Activated CD4-positive, alpha-beta T cell treated with anti-CD3 and anti-CD28 coated beads for 1 hour (primary cell): ENCODE measurements around the gene GCLC.

Source experiments
- DNase-seq: peaks from one replicate; pipeline ENCODE4 v3.0.0-alpha.2; 2020

GCLC gene

DNA sequence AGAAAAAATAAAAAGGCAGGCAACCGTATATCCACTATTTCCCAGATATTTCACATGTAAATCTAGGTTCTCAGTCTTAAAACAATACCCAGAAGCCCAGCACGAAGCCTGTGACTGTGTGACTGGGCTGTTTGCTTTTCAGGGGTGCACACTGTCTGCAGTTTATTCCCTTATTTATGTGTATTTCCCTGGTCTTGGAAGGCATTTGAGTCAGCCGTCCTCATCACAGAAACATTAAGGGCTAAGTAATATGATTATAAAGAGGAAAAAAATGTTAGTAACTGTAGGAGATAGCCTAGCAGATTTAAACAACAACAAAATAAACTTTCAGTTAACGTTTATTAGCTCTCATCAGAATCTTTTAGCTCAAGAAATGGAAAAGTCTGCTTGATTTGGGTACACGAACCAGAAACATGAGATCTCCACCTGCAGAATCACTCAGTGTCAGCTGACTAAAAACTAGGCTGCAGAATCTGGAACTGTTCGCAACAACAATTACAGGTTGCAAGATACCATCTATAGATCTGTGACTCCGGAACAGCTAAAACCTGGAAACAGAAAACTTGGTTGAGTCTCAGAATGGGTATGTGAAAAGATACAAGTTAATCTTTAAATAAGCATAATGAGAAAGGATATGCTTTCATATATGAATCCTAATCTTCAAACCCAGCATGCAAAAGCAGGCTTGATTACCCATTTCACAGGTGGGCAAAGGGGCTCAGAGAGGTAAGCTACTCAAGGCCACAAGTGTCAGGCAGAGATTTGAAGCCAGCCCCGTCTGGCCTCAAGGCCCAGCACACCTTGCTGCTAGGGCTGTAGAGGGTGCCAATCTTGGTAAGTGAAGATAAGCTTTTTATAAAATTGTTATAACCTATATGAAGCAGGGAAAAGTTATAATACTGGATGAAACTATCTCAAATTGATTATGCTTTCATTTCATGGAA lies 21.1 kb downstream of the GCLC start:
- DNase-seq, result no peak

DNA sequence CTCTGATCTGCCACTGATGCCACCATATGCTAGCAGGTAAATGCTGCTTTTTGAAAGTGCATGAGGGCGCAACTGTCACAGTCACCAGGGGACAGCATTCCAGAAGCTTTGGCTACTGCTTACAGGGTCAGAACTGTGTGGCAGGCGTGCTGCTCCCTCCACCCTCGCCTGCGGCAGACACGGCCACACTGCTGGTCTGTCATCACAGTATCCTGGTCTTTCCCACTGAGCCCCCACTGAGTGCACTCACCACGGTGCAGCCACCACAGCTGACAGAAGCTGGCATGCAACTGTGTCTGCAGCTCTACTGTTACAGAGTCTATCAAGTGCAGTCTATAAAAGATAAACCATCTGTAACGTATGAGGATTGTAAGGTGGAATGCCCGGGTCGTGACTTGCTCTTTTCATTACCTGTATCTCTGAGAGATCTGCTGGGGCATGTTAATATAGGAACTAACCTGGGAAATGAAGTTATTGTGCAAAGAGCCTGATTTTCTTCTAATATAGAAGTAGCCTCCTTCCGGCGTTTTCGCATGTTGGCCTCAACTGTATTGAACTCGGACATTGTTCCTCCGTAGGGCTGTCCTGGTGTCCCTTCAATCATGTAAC lies 24.5 kb downstream of the GCLC start:
- DNase-seq, result no peak

DNA sequence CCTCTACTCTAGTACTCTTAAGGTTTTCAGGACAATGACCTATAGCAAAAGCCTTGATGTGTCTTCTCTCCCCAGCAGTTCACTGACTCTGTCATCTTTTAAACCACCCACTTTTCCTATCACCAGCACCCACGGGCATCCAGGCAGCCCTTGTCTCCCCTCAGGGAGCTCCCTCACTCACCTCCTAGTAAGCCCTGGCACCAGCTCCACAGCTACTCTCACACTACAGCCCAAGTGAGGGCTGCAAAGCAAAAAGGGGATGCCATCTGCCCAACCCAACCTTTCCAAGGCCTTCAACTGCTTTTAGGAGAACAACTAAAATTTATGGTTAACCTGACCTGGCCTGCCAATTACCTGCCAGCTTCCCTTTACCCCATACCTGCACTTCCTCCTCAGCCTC lies 26.0 kb downstream of the GCLC start:
- no peak for DNase-seq

DNA sequence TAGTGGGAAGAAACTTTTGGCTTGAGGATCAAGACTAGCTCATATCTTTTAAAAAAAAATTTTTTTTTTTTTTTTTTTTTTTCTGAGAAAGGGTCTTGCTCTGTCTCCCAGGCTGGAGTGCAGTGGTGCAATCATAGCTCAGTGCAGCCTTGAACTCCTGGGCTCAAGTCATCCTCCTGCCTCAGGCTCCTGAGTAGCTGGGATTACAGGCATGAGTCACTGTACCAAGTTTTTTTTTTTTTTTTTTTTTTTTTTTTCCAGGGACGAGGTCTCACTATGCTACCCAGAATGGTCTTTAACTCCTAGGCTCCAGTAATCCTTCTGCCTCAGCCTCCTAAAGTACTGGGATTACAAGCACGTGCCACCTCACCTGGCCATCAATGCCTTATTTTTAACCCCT lies 27.9 kb downstream of the GCLC start:
- DNase-seq, result no peak

DNA sequence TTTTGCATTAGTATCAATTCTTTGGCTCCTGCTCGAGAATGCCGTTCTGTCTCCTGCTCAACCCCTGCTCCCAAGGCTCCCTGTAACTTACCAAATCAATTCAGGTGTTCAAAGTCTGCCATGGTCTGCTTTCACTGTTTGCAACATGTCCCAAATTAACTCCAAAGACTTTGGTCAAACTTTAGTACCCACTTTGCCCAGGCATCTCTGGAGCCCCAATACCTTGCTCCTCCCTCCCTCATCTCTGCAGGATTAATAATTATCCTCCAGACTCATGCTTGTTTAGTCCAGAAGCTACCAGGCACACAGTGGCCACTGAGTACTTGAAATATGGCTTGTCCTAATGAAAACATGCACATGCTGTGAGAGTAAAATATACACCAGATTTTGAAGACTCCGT lies 30.2 kb downstream of the GCLC start:
- no peak for DNase-seq

DNA sequence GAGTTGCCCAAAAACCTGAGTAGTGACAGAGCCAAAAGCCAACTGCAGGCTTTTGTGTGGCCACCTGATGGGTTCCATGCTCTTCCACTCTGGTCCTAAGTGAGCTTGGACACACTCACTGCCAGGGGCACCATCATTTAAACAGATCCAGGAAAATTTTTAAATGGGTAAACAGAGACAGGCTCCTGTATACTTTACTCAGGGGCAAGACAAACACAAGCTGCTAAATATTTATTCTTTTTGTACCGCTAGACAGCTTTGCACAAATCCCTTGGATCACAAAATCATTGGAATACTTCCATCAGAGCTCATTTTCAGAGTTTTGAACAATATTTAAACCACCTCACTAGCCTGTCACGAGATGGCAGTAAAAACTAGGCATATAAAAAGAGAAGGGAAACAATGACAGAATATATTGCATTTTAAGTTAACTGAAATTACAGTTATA lies 31.4 kb downstream of the GCLC start:
- no peak for DNase-seq

DNA sequence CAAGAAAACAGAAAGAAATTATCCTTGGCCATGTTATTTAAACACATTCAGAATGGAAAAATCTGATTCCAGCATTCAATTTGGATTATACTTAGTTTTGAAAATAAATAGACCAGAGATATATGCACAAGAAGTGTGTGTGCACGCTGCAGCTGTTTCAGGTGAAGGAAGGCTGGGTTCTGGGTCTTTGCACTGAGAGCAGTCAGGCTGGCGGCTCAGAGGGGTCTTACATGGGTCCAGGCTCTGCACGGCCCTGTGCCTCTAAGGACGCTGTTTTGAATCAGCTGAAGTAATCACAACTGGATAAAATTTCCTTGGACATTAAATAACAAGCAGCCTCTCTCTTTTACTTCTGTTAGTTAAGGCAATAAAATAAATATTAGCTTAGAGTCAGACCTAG lies 31.8 kb downstream of the GCLC start:
- no peak for DNase-seq

DNA sequence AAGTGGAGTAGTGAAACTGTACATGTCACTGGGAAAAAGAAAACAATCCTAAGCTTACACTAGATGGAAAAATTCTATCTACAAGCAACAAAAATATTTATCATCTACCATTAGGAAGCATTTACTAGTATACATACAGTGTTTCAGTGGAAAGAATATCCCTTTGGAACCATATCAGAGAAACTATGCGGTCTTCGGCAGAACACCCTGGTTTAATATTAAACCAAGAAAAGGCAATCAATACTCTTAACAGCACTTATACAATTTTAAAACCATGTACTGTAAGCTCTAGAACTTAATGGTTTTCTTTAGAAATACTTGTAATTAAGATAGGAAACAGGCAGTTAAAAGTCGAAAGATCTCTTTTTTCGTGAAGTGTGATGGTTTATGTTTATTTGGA lies 32.3 kb downstream of the GCLC start:
- no peak for DNase-seq

DNA sequence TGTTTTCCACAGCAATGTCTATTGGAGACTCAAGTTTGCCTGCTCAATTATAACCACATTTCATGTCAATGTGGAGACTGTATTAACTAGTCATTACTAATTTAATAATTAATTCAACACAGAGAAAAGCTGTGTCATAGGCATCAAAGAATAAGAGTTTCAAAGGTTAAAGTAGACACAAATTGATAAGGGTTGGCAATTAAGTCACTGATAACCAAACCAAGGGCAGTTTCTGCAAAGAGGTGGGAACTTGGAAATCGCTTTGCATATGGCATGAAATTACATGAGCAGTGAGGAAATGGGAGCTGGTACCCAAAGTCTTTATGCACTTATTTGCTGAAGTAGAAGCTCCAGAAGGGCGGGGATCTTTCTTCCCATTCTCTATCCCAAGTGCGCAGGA lies 34.2 kb downstream of the GCLC start:
- DNase-seq, result no peak

DNA sequence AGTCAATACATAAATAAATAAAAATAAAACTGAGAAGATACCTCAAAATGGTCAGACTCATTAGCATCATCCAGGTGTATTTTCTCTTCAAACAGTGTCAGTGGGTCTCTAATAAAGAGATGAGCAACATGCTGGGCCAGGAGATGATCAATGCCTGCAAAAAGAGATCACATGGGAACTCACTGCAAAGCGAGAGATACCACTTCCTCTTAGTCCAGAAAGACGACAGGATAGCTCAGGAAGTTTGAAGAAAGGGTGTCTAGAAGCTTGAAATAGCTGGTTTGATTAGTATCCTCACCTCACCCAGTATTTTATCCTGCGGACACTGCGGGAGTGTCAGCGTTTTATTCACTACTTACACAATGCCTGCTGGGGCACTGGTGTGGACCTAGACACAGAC lies 38.0 kb downstream of the GCLC start:
- DNase-seq, result no peak

DNA sequence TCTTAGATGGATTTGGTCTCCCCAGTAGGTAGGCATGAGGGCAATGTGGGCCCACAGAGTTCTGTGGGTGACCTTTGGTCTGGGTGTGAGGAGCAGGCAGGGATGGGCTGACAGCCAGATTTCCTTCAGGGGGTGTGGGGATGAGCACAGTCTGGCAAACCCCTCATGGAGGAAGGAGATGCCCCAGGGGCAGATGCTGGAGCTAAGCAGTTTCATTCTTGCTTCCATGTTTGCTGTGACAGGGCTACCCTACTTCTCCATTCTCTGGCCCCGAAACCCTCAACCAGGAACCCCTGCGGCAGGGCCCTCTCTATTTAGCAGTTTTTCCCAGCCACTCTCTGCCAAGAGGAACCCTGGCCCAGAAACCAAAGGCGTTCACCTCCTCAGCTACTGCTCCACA lies 40.4 kb downstream of the GCLC start:
- DNase-seq, result no peak

DNA sequence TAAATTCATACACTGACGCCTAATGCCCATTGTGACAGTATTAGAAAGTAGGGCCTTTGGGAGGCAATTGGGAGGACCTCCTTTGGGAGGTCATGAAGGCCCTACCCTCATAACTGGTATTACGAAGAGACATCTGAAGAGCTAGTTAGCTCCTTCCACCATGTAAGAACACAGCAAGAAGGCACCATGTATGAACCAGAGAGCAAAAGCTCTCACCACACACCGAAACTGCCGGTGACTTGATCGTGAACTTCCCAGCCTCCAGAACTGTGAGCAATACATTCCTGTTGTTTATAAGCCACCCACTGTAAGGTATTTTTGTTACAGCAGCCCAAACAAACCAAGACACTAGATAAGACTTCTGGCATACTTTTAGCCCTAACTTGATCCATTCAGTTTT lies 41.8 kb downstream of the GCLC start:
- no peak for DNase-seq

DNA sequence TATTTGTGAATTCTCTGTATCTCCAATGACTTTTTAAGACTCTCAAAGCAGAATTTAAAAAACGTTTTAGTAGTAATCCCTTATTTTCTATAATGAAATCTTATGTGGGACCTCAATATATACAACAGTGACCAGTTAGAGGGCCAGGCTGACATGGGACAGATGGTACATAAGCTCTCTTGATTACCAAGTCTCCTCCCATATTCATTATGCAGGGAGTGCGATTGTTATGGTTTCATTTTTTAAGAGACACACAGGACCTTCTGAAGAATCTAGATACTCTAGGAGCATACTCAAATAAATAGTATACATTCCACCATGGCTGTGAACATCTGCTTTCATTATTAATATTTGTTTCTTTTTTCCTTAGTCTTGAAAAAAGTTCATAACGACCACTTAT lies 43.5 kb downstream of the GCLC start:
- no peak for DNase-seq

DNA sequence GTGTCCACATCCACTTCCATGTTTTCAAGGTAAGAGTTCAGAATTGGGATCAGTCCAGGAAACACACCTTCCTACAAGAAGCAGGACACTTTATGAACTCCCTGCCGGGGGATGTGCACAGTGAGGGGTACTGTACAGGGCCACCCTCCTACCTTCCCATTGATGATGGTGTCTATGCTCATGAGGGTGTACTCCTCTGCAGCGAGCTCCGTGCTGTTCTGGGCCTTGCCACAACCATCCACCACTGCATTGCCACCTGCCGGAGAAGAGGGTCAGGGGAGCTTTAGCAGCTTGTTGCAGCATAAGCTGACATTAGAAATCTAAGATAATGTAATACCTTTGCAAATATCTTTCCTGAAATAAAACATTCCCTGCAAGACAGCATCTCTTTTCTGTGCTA lies 44.8 kb downstream of the GCLC start:
- no peak for DNase-seq

DNA sequence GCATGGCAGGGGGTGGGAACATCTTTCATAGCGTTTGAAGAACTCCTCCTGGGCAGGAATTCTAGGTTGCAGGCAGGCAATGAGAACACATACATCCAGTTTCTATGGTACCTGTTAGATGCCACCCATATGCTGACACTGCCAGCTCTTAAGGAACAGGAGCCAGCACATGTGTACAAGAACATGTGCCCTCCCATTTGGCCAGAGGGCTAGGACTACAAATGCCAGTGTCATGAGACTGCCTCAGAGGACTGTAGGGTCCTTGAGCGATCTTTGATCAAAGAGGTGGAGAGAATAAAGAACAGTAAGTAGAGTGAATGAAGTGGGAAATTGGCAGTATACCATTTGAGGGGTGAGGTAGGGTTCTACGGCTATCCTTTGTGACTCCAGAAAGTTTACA lies 45.8 kb downstream of the GCLC start:
- no peak for DNase-seq

DNA sequence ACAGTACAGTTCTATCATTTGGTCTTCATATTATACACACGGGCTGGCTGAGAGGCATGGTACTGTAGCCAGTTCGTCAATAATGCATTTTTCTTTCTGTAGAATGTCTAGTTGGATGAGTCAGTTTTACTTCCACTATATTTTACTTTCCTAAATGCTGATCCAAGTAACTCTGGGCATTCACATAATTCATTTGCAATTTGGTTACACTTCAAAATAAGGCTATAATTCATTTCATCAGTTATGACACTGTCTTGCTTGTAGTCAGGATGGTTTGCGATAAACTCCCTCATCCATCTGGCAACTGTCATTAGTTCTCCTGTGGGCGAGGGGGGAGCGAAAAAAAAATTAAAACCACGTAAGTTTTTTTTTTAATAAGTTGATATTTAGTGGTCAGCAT lies 46.3 kb downstream of the GCLC start:
- DNase-seq, result no peak

DNA sequence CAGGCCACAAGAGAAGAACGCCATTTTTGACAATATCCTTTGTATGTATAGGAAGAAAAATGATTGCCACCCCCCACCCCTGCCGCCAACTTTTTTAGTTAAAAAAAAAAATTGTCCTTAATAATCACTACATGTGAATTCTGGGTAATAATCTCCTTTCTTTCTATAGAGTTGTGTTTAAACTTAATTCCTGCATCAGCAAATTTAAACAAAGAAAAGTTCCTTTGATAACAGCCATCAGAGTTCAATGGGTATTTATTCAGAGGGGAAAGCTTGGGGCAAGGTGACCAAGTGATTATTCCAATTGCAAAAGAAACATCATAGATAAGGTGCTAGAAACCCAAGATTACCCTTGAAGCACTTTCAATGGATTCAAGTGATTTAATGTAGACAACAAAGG lies 47.0 kb downstream of the GCLC start:
- no peak for DNase-seq

DNA sequence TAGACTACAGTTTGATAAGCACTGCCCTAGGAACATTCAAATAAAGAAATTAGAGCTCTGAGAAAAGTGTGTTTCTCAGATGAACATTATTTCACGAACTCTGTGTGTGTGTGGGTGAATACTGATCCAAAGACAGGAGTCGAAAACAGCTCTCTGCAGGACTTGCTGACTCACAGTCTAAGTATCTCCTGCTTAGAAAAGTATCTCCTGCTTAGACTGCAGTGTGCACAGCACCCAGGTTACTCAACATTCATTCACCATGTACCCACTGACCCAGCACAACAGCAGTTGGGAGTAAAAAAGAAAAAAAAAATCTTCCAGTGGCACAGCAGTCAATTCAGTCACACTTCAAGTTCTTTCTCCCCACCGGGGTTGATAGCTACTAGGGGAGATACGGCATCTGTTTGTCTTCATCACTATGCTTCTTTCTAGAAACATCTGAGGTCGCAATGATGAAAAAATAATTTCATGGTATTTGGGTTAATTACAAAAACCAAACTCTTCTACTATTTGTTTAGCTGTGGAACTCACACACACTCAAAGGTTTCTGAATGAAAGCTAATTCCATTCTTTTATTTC lies 48.0 kb downstream of the GCLC start:
- no peak for DNase-seq

DNA sequence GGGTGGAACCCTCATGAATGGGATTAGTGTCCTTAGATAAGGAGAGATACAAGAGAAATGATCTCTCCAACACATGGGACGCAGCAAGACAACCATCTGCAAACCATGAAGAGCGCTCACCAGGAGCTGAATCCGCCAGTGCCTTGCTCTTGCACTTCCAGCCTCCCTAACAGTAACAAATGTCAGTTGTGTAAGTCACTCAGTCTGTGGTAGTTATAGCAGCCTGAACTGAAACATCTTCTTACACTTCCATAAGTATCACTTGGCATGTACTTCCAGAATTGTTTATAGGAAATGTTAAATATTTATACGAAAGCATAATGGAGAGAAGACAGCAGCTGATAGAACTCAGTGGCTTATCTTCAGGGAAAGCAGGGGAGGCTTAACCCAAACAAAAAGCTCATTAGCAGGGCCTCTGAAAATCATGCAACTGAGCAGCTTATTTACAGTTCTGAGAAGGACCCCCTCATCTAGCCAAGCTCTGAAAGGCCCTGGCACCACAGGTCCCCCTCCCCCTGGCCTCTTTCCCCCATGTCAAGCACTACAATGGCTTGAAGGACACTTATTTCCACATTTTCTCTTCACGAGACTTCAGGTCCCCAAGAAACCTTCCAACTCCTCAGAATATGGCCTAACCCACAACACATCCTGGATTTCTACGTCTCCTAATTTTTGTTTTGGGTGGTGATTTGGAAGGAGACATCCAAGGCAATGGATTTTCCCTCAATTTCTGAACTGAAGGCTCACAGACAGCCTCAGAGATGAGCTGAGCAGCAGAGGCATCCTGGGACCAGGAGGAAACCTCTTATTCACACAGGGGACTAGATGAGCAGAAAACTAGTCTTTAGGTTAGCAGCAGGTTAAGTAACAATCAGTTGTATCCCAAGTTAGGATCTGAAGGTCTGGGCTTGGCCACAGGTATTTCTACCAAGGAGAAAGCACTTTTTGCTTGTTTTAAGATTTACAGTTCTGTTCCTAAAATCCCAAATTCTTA lies 49.1 kb downstream of the GCLC start:
- DNase-seq, result no peak

DNA sequence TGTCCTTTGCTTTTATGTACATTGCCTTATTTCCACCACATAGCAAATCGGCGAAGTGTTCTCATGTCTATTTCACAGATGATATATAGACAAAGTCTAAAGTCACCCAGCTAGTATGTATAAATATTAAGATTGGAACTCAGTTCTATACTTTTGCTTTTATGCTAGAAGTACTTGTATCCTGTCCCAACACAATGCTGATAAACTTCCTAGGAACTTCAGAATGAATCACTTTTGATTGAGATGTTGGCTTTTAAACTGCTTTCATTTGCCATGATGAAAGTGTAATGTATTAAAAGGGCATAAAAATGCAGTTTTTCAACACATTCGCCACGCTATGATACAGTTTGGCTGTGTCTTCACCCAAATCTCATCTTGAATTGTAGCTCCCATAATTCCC lies 50.8 kb downstream of the GCLC start:
- DNase-seq, result no peak

DNA sequence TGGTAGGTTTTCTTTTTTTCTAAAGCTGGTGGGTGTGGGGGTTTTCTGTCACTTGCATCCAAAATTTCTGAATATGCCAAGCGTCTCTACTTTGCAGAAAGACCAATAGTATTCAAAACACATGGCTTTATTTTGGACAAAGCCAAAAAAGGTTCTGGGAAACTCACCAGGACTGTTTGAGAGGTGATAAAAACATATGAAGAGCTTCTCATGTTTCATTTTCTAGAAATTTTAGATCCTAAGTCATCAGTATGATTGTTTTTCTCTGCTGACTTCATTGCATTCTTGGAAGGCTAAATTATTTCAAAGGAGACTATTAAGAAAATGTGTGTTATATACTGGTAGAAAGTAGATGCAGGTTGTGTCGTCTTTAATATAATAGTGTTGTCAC lies 51.3 kb downstream of the GCLC start:
- no peak for DNase-seq

DNA sequence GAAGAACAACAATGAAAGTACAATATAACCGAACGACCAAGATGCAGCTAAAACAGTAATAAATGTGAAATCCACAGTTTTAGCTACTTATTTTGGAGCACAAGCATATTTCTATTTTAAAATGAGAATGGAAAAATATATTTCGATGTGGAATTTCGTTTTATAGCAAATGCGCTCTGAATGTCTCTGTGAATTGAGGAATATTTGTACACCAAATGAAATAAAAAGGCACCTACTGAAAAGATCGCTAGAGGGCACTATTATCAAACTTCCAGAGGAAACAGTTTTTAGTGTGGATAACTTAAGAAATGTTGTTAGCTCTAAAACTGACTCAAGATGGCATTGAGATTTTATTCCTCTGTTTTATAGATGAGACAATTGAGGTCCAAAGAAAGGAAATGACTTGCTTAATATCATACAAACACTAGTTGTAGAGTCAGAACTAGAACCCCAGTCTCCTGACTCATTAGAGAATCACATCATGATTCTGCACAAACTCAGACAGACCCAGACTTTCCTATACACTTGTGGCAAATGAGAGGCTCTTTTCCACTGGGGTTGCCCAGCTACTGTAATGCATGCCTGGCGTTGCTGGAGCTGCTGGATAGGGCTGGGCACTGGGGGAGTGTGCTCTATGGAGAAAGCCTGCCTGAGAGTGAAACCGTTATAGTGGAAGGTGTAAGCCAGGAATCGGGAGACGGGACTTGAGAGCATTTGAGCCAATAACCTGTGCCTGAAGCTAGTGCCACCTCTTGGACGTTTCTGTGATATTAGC lies 51.9 kb downstream of the GCLC start:
- DNase-seq, result no peak
